ENCODE results near the gene TXNDC11. TPM values are rescaled to one million over a fixed set of nuclear protein-coding genes. Genes with fewer than 3 reads are reported as not detected.
A peak's percentile ranks its signal among the peaks of the same experiment; 100 is the strongest.

The TXNDC11 gene
- total RNA-seq, 1 donor from 2014 or later, result 19.6 TPM

GRCh38 chr16:11679941-11680911 lies 62.4 kb downstream of the TXNDC11 start:
- H3K9me3 Mint-ChIP-seq (ENCODE audit: unreplicated experiment), result no peaks in the 10 kb centered on the region
- no peak for DNase-seq (ENCODE audit: low spot score)
- H3K27ac Mint-ChIP-seq (ENCODE audit: unreplicated experiment), result no peak overlapping the region
- peaks cover 27% of the 10 kb centered on the region for H3K4me1 Mint-ChIP-seq (ENCODE audit: unreplicated experiment)
- H3K36me3 Mint-ChIP-seq (ENCODE audit: low read depth, unreplicated experiment), result peaks cover 33% of the 10 kb centered on the region
- H3K27me3 Mint-ChIP-seq (ENCODE audit: unreplicated experiment), result peaks cover 17% of the 10 kb centered on the region
- TF ChIP-seq CTCF (IDR thresholded peaks at IDR 0.05; ENCODE audit: unreplicated experiment), result no peak
- no peak overlapping the region for H3K4me3 Mint-ChIP-seq (ENCODE audit: unreplicated experiment)

GRCh38 chr16:11679250-11679649 lies 63.4 kb downstream of the TXNDC11 start:
- Mint-ChIP-seq H3K27ac (ENCODE audit: unreplicated experiment) (no peak overlapping the region), H3K4me3 (ENCODE audit: unreplicated experiment) (no peak overlapping the region), H3K27me3 (ENCODE audit: unreplicated experiment) (peaks cover 19% of the 10 kb centered on the region), H3K4me1 (ENCODE audit: unreplicated experiment) (peaks cover 31% of the 10 kb centered on the region), H3K36me3 (ENCODE audit: low read depth, unreplicated experiment) (peaks cover 30% of the 10 kb centered on the region), H3K9me3 (ENCODE audit: unreplicated experiment) (no peaks in the 10 kb centered on the region)
- no peak for DNase-seq (ENCODE audit: low spot score)
- no peak for TF ChIP-seq CTCF (IDR thresholded peaks at IDR 0.05; ENCODE audit: unreplicated experiment)

GRCh38 chr16:11677959-11678881 lies 64.4 kb downstream of the TXNDC11 start:
- peaks cover 40% of the 10 kb centered on the region for H3K4me1 Mint-ChIP-seq (ENCODE audit: unreplicated experiment)
- H3K27me3 Mint-ChIP-seq (ENCODE audit: unreplicated experiment), result peaks cover 19% of the 10 kb centered on the region
- H3K9me3 Mint-ChIP-seq (ENCODE audit: unreplicated experiment), result no peaks in the 10 kb centered on the region
- DNase-seq (ENCODE audit: low spot score), result no peak
- TF ChIP-seq CTCF (IDR thresholded peaks at IDR 0.05; ENCODE audit: unreplicated experiment), result no peak
- no peak overlapping the region for H3K27ac Mint-ChIP-seq (ENCODE audit: unreplicated experiment)
- peaks cover 24% of the 10 kb centered on the region for H3K36me3 Mint-ChIP-seq (ENCODE audit: low read depth, unreplicated experiment)
- H3K4me3 Mint-ChIP-seq (ENCODE audit: unreplicated experiment), result peak overlapping the region; percentile 78

- H3K4me1 Mint-ChIP-seq (ENCODE audit: unreplicated experiment), result peaks cover 47% of the 10 kb centered on the region
- H3K36me3 Mint-ChIP-seq (ENCODE audit: low read depth, unreplicated experiment), result peaks cover 24% of the 10 kb centered on the region
- peak overlapping the region; percentile 84 for H3K27ac Mint-ChIP-seq (ENCODE audit: unreplicated experiment)
- no peak for DNase-seq (ENCODE audit: low spot score)
- H3K4me3 Mint-ChIP-seq (ENCODE audit: unreplicated experiment), result peak overlapping the region; percentile 78
- peaks cover 23% of the 10 kb centered on the region for H3K27me3 Mint-ChIP-seq (ENCODE audit: unreplicated experiment)
- H3K9me3 Mint-ChIP-seq (ENCODE audit: unreplicated experiment), result no peaks in the 10 kb centered on the region
- no peak for TF ChIP-seq CTCF (IDR thresholded peaks at IDR 0.05; ENCODE audit: unreplicated experiment)
These were observed 65.2 kb downstream of the TXNDC11 start for GRCh38 chr16:11677451-11677951.
